Stimulated activated CD4-positive, alpha-beta T cell treated with anti-CD3 and anti-CD28 coated beads, Interleukin-15, amount 100 ng/mL, for 24 hours (primary cell): Measurements from ENCODE around the gene RRN3.
"Not testable (repeated sequence)": the region's sequence is repeated elsewhere in the genome, so short reads cannot be mapped to it uniquely, and the experiment has no call there.

Experiments used
- DNase-seq: peaks from one replicate; pipeline ENCODE4 v3.0.0-alpha.2; 2020

Gene RRN3

GRCh38 chr16:15025234-15025951, 68.7 kb downstream of the RRN3 start:
- not testable (repeated sequence) for DNase-seq

DNA sequence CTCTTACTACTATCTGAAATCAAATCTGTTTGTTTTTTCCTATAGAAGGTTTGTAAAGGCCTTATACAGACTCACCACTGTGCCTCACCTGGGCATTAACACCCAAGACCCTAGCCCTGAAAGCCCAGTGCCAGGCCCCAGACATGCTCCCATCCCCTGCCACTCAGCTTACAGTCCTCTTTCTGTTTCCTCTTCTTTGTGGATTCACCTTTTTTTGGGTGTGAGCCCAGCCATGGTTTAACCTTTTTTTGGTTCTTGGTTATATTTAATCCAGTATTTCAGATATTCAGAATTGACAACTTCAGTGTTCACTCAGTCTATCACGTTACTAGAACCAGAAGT, 69.2 kb downstream of the RRN3 start:
- not testable (repeated sequence) for DNase-seq

DNA sequence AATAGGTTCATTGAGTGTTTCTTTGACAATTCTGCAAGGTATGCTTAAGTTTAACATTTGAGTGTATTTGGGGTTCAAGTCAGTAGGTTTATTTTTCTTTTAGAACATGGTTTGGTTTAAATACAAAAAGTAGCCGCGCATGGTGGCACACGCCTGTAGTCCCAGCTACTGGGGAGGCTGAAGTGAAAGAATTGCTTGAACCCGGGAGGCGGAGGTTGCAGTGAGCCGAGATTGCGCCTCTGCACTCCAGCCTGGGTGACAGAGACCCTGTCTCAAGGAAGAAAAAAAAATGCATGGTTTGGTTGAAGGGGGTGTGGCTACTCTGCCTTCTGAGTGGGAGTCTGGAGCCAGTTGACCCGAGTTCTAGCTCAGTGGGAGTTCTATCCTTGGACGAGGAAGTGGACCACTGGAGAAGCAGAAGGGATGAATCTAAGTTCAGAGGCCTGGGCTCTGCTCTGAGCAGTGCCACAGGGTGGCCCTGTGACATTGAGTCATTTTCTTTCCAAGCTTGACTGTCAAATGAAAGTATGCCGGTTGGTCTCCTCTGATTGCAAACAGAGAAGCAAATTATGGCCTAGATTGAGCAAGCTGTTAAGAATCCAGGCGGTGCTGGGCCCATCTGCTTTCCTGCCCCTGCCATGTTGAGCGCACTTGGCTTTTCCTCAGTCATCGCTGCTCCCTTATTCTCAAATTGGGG, 70.5 kb downstream of the RRN3 start:
- DNase-seq, result not testable (repeated sequence)

DNA sequence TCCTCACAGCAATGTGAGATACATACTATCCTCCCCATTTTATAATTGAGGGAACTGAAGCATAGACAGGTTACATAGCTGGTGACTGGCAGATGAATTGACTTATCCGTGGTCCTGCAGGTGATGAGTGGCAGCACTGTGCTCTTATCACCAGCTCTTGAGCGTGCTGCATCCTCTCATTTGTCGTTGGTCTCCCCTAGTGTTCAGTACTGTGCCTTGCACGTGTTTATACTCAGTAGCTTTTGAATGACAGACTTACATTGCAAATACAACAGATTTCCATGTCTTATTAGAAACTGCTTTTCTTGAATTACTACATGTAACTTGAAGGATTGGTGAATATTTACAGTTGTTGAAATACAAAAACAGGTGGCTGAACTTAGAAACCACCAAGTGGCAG, 71.9 kb downstream of the RRN3 start:
- peak; percentile 28 for DNase-seq

GRCh38 chr16:15021429-15021828, 72.6 kb downstream of the RRN3 start:
- DNase-seq, result not testable (repeated sequence)

DNA sequence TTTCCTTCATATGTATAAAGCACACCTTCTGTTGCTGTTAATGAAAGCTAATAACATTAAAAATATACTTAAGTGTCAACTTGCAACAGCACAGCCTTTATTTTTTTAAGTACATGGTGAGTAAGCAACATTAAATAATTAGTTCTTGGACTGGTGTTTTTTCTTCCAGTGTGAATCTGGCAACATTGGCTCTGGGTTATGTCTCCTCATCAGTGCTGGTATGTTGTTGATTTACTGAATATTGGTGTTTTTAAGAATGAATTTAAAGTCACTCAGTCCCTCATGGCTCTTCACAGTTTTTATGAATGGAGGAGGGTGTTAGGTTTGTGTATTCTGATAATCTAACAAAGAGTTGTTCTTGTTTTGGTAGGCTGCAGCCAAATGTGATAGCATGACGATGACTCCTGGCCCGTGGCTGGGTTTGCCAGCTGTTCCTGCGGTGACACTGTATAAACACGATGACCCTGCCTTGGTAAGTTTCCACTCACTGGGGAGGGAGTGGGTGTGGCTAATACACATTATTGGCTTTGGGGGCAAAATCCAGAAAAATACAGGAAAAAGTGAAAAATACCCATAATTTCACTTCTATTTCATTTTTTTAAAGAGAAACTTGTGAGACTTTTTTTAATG, 77.0 kb downstream of the RRN3 start:
- DNase-seq, result not testable (repeated sequence)

GRCh38 chr16:15016354-15016753, 77.7 kb downstream of the RRN3 start:
- not testable (repeated sequence) for DNase-seq

DNA sequence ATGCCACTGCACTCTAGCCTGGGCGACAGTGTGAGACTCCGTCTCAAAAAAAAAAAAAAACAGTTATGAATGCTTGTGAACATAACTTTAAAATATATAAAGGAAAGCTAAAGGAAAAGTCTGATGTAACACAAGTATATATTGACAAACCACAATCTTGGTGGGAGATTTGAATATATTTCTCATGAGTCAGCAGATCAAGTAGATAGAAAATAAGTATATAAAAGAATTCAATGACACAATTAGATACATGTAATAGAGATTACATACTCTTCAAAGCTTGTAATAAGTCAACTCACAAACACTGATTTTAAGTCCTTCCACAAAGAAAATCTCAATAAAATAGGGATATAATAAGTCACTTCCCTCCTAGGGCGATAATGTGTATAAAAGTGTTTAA, 78.4 kb downstream of the RRN3 start:
- DNase-seq, result not testable (repeated sequence)

DNA sequence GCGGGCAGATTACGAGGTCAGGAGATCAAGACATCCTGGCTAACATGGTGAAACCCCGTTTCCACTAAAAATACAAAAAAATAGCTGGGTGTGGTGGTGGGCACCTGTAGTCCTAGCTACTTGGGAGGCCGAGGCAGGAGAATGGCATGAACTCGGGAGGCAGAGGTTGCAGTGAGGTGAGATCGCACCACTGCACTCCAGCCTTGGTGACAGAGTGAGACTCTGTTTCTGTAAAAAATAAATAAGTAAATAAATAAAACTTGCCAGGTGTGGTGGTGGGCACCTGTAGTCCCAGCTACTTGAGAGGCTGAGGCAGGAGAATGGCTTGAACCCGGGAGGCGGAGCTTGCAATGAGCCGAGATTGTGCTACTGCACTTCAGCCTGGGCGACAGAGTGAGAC, 81.1 kb downstream of the RRN3 start:
- DNase-seq, result not testable (repeated sequence)
